PC-9 (cell line): ENCODE results near the gene RNF121. TPM values are rescaled to one million over a fixed set of nuclear protein-coding genes. Genes with fewer than 3 reads are reported as not detected.

Experiments
- BruUV-seq: library from RNA; stranded (reverse); fragments of 400-500 nt; replicated peaks from 2 replicates; lab custom pipeline; 2021; lab: Mats Ljungman, UMichigan
- CTCF ChIA-PET: fragments of 300-600 bp; sonication (Branson Sonifier 250); formaldehyde crosslinking; loops from one replicate; lab custom pipeline; 2022; ENCODE audit warnings: antibody characterized with exemption; lab: Charles Lee
- POLR2A ChIA-PET: fragments of 300-600 bp; sonication (Branson Sonifier 250); formaldehyde crosslinking; loops from one replicate; lab custom pipeline; 2022; ENCODE audit warnings: antibody characterized with exemption; ENCODE audit not compliant: unreplicated experiment; lab: Charles Lee
- DNase-seq, 2 experiments: peaks; one replicate each; pipeline versions ENCODE4 v3.0.0 to v3.0.0-alpha.2; 2015 to 2022; ENCODE audit warnings: mixed read lengths in 1 of 2
- H2AFZ ChIP-seq: fragments of 200-600 bp; sonication (generic); 2 replicates; pipeline ENCODE4 v1.8.1; 2017; ENCODE audit warnings: antibody characterized with exemption
- H3F3A ChIP-seq: fragments of 200-600 bp; sonication (generic); 2 replicates; pipeline ENCODE4 v1.8.1; 2017; ENCODE audit warnings: antibody characterized with exemption, mild to moderate bottlenecking, low read depth; ENCODE audit not compliant: insufficient read depth
- H3K27ac ChIP-seq: fragments of 200-600 bp; sonication (generic); 2 replicates; pipeline ENCODE4 v1.6.1; 2016; ENCODE audit warnings: mixed run types
- H3K27me3 ChIP-seq: fragments of 200-600 bp; sonication (generic); 2 replicates; pipeline ENCODE4 v1.6.1; 2016; ENCODE audit warnings: low read depth, mixed run types; ENCODE audit not compliant: insufficient read depth
- H3K36me3 ChIP-seq: fragments of 200-600 bp; sonication (generic); 2 replicates; pipeline ENCODE4 v1.6.1; 2016; ENCODE audit warnings: low read depth, mixed run types
- H3K4me1 ChIP-seq: fragments of 200-600 bp; sonication (generic); replicated peaks from 2 replicates; pipeline ENCODE4 v1.6.1; 2016; ENCODE audit warnings: mixed run types; ENCODE audit not compliant: insufficient read depth
- H3K4me2 ChIP-seq: fragments of 200-600 bp; sonication (generic); 2 replicates; pipeline ENCODE4 v1.6.1; 2017; ENCODE audit warnings: mixed run types
- H3K4me3 ChIP-seq: fragments of 200-600 bp; sonication (generic); 2 replicates; pipeline ENCODE4 v1.6.1; 2016; ENCODE audit warnings: mixed run types
- H3K79me2 ChIP-seq: fragments of 200-600 bp; sonication (generic); 2 replicates; pipeline ENCODE4 v1.6.1; 2017; ENCODE audit warnings: low read depth, mixed run types
- H3K9me2 ChIP-seq: fragments of 200-600 bp; sonication (generic); 2 replicates; pipeline ENCODE4 v1.8.1; 2017; ENCODE audit warnings: mild to moderate bottlenecking; ENCODE audit not compliant: insufficient read depth
- H3K9me3 ChIP-seq: fragments of 200-600 bp; sonication (generic); 2 replicates; pipeline ENCODE4 v1.8.1; 2016; ENCODE audit warnings: low read depth; ENCODE audit not compliant: insufficient read depth
- H4K20me1 ChIP-seq: fragments of 200-600 bp; sonication (generic); 2 replicates; pipeline ENCODE4 v1.8.1; 2017; ENCODE audit not compliant: insufficient read depth
- EZH2 ChIP-seq: fragments of 200-600 bp; sonication (generic); IDR thresholded peaks from 2 replicates; pipeline ENCODE4 v1.8.0; 2017; ENCODE audit warnings: antibody characterized with exemption, low read depth
- intact Hi-C: fragments of 100-400 bp; cut with micrococcal nuclease; formaldehyde crosslinking; loops from one replicate; pipeline ENCODE4 v1.10.0; 2022; ENCODE audit not compliant: unreplicated experiment
- total RNA-seq: library from RNA; stranded (reverse); gene quantifications from 2 replicates; pipeline ENCODE4 v1.2.3, GENCODE V29; 2021
- TF ChIP-seq, protein P1 (sequence below): fragments of 200-600 bp; sonication (generic); conservative IDR thresholded peaks from 2 replicates; pipeline ENCODE4 v1.6.1; 2017; ENCODE audit warnings: mixed run types, antibody characterized with exemption, mild to moderate bottlenecking, moderate library complexity

RNF121 gene
- total RNA-seq, 1 experiment from 2014 or later, result 41.2 TPM

DNA sequence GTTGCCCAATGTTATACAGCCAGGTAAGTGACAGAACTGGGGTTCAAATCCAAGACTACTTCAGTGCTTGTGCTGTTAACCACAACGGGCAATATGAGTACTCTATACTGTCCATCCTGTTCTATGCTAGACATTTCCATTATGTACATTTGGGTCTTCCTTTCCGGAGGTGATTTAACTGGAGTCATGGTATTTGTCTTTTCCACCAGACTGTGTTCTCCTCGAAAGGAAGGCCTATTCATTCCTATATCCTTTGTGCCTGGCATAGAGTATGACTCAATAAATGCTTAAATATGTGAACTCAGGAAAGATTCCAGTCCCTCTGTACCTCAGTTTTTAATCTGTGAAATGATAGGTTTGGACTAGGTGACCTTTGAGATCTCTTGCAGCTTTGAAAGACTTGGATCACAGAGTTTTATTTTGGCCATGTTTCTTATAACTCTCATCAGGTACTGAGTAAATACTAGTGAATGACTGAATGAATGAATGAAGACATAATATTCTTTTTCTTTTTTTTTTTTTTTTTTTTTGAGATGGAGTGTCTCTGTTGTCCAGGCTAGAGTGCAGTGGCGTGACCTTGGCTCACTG, 6.6 kb downstream of the RNF121 start:
- no peaks in the 10 kb centered on the region for H3K9me2 ChIP-seq
- no peak for DNase-seq
- peaks cover 19% of the 10 kb centered on the region for H4K20me1 ChIP-seq
- ChIA-PET POLR2A (no interaction called here), CTCF (interaction anchor here (0.6 kb wide), 1 partner anchor 9 kb away, joined by 3 read pairs; no protein-coding TSS in a partner anchor)
- no peaks in the 10 kb centered on the region for H3K27me3 ChIP-seq
- no TSS peak for BruUV-seq
- 0 out of 2 replicates have a peak, but pooled peaks cover 13% of the 10 kb centered on the region for H3K36me3 ChIP-seq
- no peaks in the 10 kb centered on the region for H3K9me3 ChIP-seq
- no peak overlapping the region for H3K4me3 ChIP-seq
- H2AFZ ChIP-seq, result no peak overlapping the region
- peaks cover 92% of the 10 kb centered on the region for H3K79me2 ChIP-seq
- intact Hi-C loops, result no loop called here
- H3K27ac ChIP-seq, result no peak overlapping the region
- no peak for TF ChIP-seq EZH2
- TF ChIP-seq, protein P1, sequence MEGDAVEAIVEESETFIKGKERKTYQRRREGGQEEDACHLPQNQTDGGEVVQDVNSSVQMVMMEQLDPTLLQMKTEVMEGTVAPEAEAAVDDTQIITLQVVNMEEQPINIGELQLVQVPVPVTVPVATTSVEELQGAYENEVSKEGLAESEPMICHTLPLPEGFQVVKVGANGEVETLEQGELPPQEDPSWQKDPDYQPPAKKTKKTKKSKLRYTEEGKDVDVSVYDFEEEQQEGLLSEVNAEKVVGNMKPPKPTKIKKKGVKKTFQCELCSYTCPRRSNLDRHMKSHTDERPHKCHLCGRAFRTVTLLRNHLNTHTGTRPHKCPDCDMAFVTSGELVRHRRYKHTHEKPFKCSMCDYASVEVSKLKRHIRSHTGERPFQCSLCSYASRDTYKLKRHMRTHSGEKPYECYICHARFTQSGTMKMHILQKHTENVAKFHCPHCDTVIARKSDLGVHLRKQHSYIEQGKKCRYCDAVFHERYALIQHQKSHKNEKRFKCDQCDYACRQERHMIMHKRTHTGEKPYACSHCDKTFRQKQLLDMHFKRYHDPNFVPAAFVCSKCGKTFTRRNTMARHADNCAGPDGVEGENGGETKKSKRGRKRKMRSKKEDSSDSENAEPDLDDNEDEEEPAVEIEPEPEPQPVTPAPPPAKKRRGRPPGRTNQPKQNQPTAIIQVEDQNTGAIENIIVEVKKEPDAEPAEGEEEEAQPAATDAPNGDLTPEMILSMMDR, result no peak
- H3K4me1 ChIP-seq, result peaks cover 3% of the 10 kb centered on the region; the same call in 1 of the 2 replicates
- H3K4me2 ChIP-seq, result no peak overlapping the region
- H3F3A ChIP-seq, result no peaks in the 10 kb centered on the region

DNA sequence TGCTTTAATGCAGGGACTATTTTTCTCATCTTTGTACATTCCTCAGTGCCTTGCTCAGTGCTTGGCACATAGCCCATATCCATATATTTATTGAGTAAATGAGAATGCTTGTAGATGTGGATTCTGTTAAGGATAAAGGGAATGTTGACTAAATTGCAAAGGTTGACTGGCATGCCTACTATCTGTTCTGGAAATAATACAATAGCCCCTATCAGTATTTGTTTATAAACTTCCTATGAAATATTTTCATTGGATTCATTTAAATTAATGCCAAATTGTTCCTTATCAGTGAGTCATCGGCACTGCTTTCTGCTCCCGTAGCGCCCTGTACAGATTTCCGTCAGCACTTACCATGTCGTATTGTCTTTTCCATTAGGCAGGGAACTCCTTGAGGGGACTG, 8.0 kb downstream of the RNF121 start:
- TF ChIP-seq EZH2, result no peak
- TF ChIP-seq, protein P1, result no peak
- H3K27ac ChIP-seq, result no peak overlapping the region
- no peaks in the 10 kb centered on the region for H3K4me1 ChIP-seq
- H3K27me3 ChIP-seq, result no peaks in the 10 kb centered on the region
- no peaks in the 10 kb centered on the region for H3K9me3 ChIP-seq
- no peak overlapping the region for H2AFZ ChIP-seq
- no peaks in the 10 kb centered on the region for H3K9me2 ChIP-seq
- peaks cover 19% of the 10 kb centered on the region for H4K20me1 ChIP-seq
- no peak for DNase-seq
- BruUV-seq, result no TSS peak
- 0 out of 2 replicates have a peak, but pooled peaks cover 18% of the 10 kb centered on the region for H3K36me3 ChIP-seq
- peaks cover 92% of the 10 kb centered on the region for H3K79me2 ChIP-seq
- POLR2A ChIA-PET, result no interaction called here
- CTCF ChIA-PET, result no interaction called here
- H3K4me3 ChIP-seq, result no peak overlapping the region
- H3K4me2 ChIP-seq, result no peak overlapping the region
- H3F3A ChIP-seq, result no peaks in the 10 kb centered on the region
- intact Hi-C loops, result no loop called here

DNA sequence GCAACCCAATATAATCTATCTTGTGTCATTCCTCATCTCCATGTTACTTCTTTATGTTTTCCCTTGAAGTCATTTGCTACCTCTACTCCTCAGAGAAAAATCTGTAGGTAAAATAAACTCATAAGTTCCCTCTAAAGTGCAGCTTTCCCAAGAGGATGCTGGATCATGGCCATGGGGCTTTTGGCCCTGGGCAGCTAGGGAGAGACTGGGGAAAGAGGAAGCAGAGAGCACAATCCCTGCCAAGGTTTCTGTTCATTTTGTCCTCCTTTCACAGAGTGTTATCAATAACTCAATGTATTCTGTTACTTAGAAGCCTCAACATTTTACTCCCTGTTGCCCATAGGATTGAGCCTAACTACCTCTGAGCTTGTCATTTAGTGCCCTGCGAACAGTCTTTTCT, 9.0 kb downstream of the RNF121 start:
- no TSS peak for BruUV-seq
- Histone ChIP-seq H3K27ac (no peak overlapping the region), H2AFZ (no peak overlapping the region), H3K36me3 (0 out of 2 replicates have a peak, but pooled peaks cover 18% of the 10 kb centered on the region), H3K9me3 (no peaks in the 10 kb centered on the region), H3F3A (no peaks in the 10 kb centered on the region), H3K4me1 (no peaks in the 10 kb centered on the region), H3K9me2 (no peaks in the 10 kb centered on the region), H4K20me1 (peaks cover 13% of the 10 kb centered on the region), H3K4me3 (no peak overlapping the region), H3K79me2 (peaks cover 86% of the 10 kb centered on the region), H3K27me3 (no peaks in the 10 kb centered on the region), H3K4me2 (no peak overlapping the region)
- POLR2A ChIA-PET, result no interaction called here
- TF ChIP-seq, protein P1, result no peak
- no peak for TF ChIP-seq EZH2
- CTCF ChIA-PET, result no interaction called here
- DNase-seq, result no peak
- intact Hi-C loops, result no loop called here
